C4-2B (cell line): Measurements from ENCODE around the gene TMEM200C.

Experiments
- ZFX ChIP-seq: fragments of 450-650 bp; IDR thresholded peaks from 2 replicates; pipeline ENCODE4 v1.6.1; 2017
- TF ChIP-seq, protein P1 (sequence below): fragments of 450-650 bp; conservative IDR thresholded peaks from 2 replicates; pipeline ENCODE4 v1.5.1; 2017; ENCODE audit warnings: mild to moderate bottlenecking

- TF ChIP-seq, protein P1, sequence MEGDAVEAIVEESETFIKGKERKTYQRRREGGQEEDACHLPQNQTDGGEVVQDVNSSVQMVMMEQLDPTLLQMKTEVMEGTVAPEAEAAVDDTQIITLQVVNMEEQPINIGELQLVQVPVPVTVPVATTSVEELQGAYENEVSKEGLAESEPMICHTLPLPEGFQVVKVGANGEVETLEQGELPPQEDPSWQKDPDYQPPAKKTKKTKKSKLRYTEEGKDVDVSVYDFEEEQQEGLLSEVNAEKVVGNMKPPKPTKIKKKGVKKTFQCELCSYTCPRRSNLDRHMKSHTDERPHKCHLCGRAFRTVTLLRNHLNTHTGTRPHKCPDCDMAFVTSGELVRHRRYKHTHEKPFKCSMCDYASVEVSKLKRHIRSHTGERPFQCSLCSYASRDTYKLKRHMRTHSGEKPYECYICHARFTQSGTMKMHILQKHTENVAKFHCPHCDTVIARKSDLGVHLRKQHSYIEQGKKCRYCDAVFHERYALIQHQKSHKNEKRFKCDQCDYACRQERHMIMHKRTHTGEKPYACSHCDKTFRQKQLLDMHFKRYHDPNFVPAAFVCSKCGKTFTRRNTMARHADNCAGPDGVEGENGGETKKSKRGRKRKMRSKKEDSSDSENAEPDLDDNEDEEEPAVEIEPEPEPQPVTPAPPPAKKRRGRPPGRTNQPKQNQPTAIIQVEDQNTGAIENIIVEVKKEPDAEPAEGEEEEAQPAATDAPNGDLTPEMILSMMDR = no peak
- no peak for TF ChIP-seq ZFX
Observed at GRCh38 chr18:5909125-5909524, 13.8 kb upstream of the TMEM200C start.
